GM18909 (cell line): ENCODE data around the gene SLC35F3.

Experiments
- ATAC-seq: cut with Tn5 transposase; IDR thresholded peaks from one replicate; pipeline ENCODE4 v1.9.1; 2021; ENCODE audit warnings: mild to moderate bottlenecking; ENCODE audit not compliant: unreplicated experiment, poor library complexity

The SLC35F3 gene

DNA sequence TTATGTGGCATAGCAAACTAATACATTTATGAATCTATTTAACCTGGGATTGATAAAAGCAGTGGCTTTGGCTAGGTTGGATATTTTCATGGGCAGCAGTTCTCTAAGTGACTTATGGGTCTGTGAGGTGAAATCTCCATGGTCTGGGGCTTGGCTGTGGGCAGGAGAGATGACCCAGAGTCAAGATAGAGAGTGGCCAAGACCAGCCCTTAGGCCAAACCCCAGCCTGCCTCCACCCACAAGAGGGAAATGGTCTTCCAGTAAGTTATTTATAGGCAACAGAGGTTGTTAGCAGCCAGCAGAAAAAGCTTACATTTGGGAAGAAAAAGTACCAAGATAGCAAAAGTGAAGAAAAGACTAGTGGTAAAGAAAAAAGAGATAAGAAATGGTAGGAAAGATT is 61.4 kb downstream of the SLC35F3 start:
- no peak for ATAC-seq

DNA sequence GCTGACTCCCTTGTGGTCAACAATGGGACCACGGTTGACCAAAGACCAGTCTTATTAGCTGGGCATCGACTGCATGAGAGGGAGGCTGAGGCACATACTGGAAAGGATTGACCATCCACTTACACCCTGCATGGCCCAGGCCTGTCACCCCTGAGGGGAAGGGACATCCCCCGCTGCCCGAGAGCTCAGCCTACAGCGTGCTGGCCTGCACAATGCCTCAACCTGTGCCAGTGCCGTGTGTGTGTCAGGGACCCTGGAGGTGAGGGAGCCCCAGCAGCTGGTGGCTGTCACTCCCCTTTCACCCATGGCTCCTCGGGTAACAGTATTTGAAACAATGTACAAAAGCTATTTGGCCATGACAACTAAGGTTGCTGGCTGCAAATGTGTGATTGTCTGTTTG is 67.3 kb downstream of the SLC35F3 start:
- no peak for ATAC-seq

DNA sequence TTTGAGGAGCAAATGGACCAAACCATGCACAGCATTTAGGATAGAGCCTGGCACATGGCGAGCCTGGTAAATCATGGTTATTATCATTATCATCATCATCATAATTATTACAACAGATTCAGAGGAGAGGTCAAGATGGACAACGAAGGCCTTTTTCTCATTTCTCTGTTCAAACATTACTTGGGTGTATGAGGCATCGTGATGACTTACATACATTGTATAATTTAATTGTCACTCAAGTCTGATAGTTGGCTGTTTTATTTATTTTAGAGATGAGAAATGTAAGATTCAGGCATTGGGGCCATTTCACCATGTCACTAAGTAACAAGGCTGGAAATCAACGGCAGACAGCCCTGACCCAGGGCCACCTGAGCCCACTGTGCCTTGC is 68.1 kb downstream of the SLC35F3 start:
- ATAC-seq, result no peak

DNA sequence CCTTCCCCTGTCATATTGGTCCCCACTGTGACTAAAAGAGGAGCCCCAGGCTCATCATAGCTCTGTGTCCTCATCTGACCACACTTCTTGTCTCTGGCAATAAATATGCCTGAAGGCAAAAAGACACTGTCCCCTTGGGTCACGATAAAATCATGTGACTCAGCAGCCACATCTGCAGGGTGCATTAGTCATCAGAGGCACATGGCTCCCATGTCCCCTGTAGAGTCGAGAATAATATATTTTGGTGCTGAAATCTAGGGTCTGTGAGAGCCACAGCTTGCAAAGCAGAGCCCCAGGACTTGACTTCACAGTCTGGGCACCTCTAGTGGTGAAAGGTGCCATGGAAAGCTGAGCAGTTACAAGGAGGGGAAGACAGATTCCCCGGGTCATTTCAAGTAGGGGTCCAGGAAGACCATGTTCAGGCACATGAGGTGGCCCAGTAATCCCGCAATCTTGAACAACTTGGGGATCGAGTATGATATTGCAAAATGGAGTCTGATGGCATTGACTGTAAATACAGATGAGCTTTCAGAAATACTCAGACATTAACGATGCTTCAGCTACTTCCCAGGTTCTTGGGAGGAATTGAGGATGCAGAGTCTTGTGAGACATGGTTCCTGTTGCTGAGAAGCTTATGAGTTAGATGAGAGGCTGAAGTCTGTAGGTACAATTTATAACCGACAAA is 68.6 kb downstream of the SLC35F3 start:
- ATAC-seq, result no peak

DNA sequence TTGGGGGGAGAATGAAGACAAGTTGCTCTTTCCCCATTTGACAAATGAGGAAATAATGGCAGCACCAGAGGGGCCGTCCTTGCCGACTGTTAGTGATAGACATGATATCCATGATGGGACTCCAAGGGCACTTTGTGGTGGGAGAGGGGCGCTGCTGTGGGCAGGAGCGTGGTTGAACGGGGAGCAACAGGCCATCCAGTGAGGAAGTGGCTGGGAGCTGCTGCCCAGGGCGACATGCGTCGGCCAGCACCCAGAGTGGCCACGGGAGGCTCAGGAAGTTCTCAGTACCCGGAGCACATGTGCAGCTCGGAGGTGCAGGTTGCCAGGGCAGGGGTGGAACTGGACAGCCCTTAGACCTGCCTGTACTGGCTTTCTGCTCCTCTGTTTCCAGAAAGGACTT is 71.0 kb downstream of the SLC35F3 start:
- ATAC-seq, result no peak

DNA sequence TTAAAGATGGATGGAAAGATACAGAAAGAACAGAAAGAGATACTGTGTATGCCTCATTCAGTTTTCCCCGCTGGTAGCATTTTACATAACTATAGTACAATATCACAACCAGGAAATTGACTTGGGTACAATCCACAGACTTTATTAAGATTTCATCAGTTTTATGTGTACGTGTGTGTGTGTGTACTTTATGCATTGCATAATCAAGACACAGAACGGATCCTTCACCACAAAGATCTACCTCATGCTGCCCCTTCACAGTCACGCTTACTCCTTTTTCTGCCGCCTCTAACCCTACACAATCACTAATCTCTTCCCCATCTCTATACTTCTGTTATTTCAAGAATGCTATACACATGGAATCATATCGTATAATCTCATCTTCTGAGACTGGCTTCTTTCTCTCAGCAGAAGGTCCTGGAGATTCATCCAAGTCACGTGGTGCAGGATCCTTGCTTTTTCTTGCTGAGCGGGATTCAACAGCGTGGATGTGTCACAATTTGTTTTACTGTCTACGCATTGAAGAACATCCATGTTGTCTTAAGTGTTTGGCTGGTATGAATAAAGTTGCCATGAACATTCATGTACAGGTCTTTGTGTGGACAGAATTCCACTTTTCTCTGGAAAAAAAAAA is 76.7 kb downstream of the SLC35F3 start:
- ATAC-seq, result no peak

DNA sequence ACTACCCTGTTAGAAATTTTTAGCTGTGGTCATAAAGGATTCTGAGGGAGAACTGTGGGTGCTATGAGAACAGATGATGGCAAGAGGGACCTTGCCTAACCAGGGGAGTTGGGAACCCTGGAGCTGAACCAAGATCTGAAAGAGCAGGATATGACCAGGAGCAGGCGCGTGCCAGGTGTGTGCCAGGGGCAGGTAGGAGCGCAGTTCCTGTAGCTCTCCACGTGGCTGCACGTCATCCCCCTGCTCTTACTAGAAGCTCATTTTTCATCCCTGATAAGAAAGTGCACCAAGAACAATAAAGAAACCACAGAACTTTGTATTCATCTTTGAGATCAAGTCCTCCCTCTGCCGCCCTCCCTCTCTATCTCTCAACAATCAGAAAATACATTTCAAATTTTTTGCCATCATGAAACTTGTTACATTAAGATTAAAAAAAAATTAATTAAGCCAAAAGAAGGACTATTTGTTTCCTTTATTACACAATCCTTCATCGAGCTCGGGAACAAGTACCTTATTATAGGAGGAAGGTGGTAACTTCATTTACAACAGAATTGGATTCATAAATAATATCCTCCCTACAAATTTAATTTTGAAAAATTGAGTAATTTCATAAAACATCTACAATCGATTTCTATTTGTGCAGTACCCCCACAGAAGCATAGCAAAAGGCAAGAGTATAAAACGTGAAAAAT is 78.5 kb downstream of the SLC35F3 start:
- no peak for ATAC-seq

DNA sequence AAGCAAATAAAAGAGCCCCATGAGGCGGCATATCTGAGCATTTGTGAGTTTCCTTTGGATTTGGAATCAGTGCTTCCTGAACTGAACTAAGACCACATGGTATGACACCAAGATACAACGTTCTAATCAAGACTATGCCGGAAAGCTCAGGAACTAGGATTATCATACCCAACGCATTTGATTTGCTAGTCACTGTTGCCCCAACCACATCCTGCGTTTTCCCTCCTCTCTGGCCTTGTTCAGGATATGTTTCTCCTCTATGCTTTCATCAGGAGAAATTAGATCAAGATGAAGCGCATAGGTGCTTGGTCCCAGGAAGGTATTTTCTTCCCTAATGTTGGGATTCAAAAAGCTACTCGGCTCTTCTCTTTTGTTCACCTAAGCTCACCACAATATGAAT is 79.3 kb downstream of the SLC35F3 start:
- ATAC-seq, result no peak

DNA sequence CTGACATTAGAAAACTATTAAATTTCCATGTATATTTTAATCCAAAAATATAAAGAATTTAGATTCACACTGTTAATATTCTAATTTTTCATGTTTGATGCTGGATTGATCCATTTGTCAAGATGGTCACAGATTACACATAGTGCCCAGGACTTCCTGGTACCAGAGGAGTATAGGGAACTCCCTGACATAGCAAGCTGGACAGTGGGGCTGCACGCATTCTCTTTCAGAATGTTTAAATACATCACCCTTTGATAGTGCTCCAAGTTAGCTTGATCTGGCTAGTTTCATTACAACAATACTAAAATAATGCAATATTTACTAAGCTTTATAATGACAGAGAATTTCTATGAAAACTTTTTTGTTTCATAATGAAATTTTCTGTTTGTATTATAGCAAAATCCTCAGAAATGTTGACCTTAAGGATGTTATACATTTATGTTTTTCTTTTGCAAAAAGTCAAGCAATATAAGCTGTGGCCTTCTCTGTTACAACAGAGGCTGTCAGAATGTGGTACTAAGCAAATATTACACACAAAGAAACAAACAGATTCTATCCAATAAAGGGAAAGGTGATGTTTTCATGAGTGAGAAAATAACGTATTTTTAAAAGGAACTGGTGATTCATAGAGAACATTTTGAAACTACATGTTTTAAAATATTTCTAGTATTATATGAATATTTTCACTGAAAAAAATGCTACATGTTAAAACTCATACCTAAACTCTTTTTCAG is 84.7 kb downstream of the SLC35F3 start:
- no peak for ATAC-seq

DNA sequence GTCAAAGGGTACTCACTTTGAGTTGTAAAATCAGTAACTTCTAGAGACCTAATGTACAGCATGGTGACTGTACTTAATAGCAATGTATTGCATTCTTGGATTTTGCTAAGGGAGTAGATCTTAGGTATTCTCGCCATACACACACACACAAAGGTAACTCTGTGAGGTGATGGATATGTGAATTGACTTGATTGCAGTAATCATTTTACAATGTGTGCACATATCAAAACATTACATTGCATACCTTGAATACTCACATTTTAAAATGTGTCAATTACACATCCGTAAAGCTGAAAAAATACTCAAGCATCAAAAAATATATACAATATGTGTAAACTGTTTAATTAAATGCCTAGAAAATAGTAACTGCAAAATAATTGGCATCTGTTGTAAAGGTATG is 86.0 kb downstream of the SLC35F3 start:
- no peak for ATAC-seq

DNA sequence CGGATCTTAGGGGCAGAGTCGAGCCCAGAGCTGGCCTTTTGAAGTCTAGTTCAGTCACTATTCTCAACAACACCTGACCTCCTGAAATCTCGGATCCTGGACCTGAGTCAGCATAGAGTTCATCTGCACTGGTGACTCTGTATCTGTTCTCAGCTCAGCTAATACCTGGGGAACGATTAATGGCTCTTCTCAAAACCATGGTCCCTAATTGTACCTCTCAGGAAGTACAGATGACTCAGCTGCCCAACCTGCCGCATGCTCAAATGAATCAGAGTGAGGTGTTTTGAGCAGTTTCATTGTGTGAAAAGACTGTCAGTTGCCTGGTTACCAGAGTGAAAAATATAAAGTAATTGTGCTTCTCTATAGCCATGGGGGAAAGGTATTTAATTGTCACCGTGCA is 89.2 kb downstream of the SLC35F3 start:
- ATAC-seq, result no peak

DNA sequence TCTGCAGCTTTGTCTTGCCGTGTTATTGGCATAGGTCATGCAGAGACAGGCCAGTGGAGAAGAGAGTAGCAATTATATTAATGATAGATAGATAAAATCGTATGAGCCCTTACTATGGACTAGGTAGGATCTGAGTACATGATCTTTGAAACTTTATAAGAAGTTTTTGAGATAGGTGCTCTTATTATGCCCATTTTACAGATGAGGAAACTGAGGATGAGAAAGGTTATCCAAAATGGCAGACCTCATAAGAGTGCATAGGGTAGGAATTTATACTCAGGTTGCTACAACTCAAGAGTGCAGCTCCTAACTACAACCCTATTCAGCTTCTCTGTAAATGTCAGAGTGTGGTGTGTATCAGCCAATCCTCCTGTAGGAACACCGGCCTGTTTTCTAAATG is 89.6 kb downstream of the SLC35F3 start:
- ATAC-seq, result no peak

DNA sequence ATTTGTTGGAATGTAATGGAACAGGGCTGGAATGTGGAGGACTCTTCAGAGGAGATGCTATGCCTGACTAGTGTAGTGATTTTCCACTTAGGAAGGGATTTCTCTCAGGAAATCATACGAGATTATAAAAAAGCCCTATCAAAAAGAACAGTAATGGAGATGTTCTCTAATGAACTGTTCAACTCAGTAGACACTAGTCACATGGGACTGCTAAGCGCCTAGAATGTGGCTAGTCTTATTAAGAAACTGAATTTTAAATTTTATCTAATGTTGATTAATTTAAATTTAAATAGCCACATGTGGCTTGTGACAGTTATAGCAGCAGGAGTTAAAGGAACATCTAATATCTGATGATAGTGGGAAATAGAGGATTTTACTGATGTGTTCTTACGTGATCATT is 94.0 kb downstream of the SLC35F3 start:
- no peak for ATAC-seq

DNA sequence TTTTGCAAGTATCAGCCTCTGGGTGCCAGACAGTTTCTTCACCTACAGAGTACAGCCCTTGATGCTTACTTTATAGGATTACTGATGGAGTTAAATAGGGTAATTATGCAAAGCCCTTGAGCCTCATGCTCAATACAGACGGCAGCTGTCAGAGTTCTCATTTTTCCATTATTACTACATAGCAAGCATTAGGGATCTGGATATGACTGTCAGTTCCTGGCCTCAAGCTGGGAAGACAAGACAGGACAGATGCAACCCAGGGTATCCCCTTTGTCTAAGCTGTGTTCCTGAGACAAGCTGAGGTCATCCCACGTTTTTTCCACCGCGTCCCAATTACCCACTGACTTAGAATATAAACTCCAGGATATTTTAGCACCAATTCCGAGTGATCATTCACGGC is 94.4 kb downstream of the SLC35F3 start:
- ATAC-seq, result no peak

DNA sequence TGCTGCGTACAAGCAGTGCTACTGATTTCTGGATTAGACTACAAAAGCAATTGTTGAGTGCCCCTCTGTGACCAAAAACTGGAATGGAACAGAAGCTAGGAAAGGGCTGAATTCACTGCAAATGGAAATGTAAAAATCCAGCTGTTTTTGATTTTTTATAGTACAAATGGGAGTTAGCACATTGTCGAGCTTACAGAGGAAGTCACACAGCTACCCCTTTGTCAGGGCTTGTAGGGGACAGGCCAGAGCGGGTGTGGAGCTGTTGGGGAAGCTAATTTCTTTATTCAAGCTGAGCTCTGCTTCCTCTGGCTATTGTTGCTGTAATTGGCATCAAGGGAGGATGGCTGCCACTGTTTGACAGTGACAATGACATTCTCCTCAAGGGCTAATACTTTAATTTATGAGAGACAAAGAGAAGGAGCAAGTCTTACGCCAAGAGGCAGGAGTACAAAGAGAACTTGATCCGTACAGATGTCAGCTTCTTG is 96.1 kb downstream of the SLC35F3 start:
- no peak for ATAC-seq

DNA sequence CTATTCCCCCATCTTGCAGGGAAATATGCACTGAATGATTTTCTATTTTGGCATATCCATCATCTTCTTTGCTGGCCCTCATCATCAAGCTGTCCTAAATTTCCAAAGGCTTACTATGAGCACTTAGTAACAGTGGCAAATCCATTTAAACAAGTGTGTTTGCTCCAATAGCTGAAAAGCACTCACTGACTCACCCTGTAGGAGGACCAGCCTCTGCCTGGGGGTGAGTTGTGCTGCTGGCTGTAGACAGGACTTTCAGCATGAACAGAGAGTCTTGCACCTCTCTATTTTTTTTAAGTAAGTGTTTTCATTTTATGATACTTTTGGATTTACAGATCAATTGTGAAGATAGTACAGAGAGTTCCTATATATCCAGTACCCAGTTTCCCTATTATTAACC is 97.3 kb downstream of the SLC35F3 start:
- no peak for ATAC-seq

DNA sequence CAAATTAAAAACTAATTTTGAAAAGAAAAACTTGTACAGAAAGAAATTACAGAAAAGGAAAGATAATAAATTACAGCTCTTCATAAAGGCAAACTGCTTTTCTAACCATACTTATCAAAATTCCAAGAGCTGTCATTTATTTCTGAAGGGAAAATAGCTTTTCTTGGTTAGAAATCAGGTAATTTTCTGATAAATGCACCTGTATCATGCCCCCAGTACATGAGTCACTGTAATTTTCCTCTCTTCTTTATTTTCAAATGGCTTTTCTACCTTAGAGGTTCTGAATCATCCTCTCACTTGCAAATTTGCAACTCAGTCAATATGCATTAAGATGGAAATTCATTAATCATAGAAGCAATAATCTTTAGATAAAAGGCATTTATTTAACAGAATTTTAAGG is 100.1 kb downstream of the SLC35F3 start:
- no peak for ATAC-seq

DNA sequence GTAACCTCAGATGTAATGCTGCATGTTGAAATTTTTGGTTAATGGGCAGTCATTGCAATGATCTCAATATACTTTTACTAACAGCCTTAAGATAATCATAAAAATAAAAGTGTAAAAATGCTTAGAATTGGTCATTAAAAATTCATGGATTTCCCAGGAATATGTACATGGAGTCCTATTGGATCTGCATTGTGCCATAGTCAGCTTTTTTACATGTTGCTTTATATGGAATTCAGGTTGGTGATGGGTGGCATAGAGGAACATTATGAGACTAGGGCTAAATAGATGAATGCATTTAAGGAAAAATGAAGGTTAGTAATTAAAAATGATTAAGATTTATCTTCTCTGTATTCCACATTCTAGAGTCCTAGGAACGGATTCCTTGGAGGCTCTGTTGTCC is 103.2 kb downstream of the SLC35F3 start:
- ATAC-seq, result no peak

DNA sequence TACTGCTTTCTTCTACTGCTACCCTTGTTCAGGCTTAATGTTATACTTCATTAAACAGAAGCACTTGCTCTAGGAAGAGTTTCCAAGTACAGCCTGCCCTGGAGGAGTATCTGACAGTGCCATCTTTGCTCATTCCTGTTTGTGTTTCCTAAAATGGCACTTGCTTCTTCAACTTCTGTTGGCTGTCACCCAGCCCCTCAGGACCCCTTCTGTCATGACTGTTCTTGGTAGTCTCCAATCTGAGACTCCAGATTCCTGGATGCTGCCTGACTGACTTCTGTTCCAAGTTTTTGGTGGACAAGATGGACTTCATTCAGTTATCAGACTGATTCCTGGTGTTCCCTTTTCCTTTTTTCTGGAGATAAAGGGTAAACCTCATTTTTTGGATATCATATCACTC is 104.1 kb downstream of the SLC35F3 start:
- ATAC-seq, result no peak

DNA sequence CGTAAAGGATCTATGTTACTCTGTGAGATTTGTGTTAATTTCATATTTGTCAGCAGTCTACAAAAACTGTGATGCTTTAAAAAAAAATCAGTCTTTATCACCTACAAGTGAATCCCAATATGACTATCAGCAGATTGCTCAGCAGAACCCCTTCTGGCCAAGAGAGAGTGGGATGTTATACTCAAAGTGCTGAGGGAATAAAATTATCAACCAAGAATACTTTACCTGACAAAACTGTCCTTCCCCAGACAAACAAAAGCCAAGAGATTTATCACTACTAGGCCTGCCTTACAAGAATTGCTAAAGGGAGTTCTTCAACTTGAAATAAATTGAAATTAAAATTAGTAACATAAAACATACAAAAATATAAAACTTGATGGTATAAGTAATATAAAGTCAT is 105.2 kb downstream of the SLC35F3 start:
- ATAC-seq, result no peak

DNA sequence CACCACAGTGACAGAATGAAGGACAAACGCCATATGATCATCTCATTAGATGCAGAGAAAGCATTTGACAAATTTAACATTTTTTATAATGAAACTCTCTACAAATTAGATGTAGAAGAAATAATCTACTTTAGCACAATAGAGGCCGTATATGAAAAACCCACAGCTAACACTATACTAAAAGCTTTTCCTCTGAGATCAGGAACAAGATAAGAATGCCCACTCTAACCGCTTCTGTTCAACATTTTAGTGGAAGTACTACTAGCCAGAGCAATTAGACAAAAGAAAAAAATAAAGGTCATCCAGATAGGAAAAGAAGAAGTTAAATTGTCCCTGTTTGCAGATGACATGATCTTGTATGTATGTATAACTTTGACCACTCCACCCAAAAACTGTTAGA is 109.7 kb downstream of the SLC35F3 start:
- ATAC-seq, result no peak
